GM19238 (cell line): ENCODE results near the gene ENTPD7.
"Not testable (repeated sequence)": the region's sequence is repeated elsewhere in the genome, so short reads cannot be mapped to it uniquely, and the experiment has no call there.

Experiments
- DNase-seq: peaks from one replicate; pipeline ENCODE4 v3.0.0; 2011; ENCODE audit warnings: low spot score; ENCODE audit not compliant: insufficient read length

Gene ENTPD7

GRCh38 chr10:99659031-99659867 is at the start of gene ENTPD7:
TSS of gene ENTPD7 (plus strand) at chr10:99659509. CDS start at chr10:99659957, 448 bp downstream.
- peak; percentile 97 for DNase-seq

- no peak for DNase-seq
These were observed 49.1 kb upstream of the ENTPD7 start for GRCh38 chr10:99610221-99610620.

GRCh38 chr10:99611326-99611725 is 48.0 kb upstream of the ENTPD7 start:
- no peak for DNase-seq

- DNase-seq, result peak; percentile 27
These were observed 47.0 kb upstream of the ENTPD7 start for GRCh38 chr10:99612167-99612831.

- no peak for DNase-seq
These were observed 43.9 kb upstream of the ENTPD7 start for GRCh38 chr10:99615426-99615825.

- DNase-seq, result no peak
These were observed 41.6 kb upstream of the ENTPD7 start for GRCh38 chr10:99617696-99618095.

- DNase-seq, result no peak
These were observed 40.1 kb upstream of the ENTPD7 start for GRCh38 chr10:99619090-99619800.

- no peak for DNase-seq
These were observed 39.2 kb upstream of the ENTPD7 start, which contains the start of gene SLC25A28 for GRCh38 chr10:99619851-99620710. TSS of gene SLC25A28 (minus strand) at chr10:99620439. CDS start at chr10:99620335, 104 bp downstream.

- DNase-seq, result peak; percentile 89
These were observed 38.4 kb upstream of the ENTPD7 start for GRCh38 chr10:99620711-99621453.

- DNase-seq, result no peak
These were observed 37.7 kb upstream of the ENTPD7 start for GRCh38 chr10:99621454-99622251.

GRCh38 chr10:99623919-99624318 is 35.4 kb upstream of the ENTPD7 start:
- DNase-seq, result no peak

GRCh38 chr10:99625124-99625523 is 34.2 kb upstream of the ENTPD7 start:
- not testable (repeated sequence) for DNase-seq

GRCh38 chr10:99628923-99629624 is 30.2 kb upstream of the ENTPD7 start:
- no peak for DNase-seq

- no peak for DNase-seq
These were observed 29.7 kb upstream of the ENTPD7 start for GRCh38 chr10:99629625-99629978.

- no peak for DNase-seq
These were observed 28.9 kb upstream of the ENTPD7 start for GRCh38 chr10:99630433-99630832.

GRCh38 chr10:99630991-99631390 is 28.3 kb upstream of the ENTPD7 start:
- DNase-seq, result no peak

GRCh38 chr10:99631496-99631895 is 27.8 kb upstream of the ENTPD7 start:
- no peak for DNase-seq

GRCh38 chr10:99633832-99634231 is 25.5 kb upstream of the ENTPD7 start:
- DNase-seq, result no peak

GRCh38 chr10:99647601-99648151 is 11.6 kb upstream of the ENTPD7 start:
- no peak for DNase-seq
